Measurements from ENCODE around the gene SLC6A5.

Gene SLC6A5

DNA sequence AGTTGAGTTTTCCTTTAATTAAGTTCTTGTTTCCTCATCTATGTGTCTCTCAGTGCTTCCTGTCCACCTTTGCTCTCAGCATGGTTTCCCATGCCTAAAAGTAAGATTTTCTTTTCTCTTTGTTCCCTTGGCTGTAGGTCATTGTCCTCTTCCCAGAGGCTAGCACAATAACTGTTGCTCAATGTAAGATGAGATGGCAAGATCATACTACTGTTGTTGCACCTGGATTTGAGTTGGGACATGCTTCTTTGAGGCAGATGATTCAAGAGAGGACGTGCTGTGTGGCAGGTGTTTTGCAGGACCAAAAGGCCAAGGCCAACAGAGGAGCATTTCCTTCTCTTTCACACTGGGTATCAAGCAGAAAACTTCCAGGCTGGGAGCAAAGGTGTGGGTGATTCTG is 58.7 kb downstream of the SLC6A5 start:
- DNase-seq = no peak
- TF ChIP-seq, protein P1, sequence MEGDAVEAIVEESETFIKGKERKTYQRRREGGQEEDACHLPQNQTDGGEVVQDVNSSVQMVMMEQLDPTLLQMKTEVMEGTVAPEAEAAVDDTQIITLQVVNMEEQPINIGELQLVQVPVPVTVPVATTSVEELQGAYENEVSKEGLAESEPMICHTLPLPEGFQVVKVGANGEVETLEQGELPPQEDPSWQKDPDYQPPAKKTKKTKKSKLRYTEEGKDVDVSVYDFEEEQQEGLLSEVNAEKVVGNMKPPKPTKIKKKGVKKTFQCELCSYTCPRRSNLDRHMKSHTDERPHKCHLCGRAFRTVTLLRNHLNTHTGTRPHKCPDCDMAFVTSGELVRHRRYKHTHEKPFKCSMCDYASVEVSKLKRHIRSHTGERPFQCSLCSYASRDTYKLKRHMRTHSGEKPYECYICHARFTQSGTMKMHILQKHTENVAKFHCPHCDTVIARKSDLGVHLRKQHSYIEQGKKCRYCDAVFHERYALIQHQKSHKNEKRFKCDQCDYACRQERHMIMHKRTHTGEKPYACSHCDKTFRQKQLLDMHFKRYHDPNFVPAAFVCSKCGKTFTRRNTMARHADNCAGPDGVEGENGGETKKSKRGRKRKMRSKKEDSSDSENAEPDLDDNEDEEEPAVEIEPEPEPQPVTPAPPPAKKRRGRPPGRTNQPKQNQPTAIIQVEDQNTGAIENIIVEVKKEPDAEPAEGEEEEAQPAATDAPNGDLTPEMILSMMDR (IDR thresholded peaks at IDR 0.05; ENCODE audit: low read depth, low read length) = no peak

DNA sequence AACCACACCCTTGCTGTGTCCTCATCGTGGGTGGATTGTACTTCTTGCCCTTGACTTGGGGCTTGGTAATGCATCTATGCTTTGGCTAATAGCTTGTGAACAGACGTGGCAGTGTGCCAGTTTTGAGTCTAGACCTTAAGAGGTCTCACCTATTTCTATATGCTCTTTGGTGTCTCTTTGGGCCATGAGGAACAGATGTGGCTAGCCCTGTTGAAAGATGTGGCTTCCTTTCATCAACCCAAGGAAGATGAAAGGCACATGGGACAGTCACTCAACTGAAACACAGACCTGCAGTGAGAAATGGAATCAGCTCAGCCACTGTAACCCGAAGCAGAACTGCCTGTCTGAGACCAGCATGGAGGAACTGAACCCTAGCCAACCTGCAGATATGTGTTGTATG is 62.0 kb downstream of the SLC6A5 start:
- TF ChIP-seq, protein P1 (IDR thresholded peaks at IDR 0.05; ENCODE audit: low read depth, low read length) = no peak
- Histone ChIP-seq H3K4me3 (ENCODE audit: low read depth, low read length) (no peak overlapping the region), H3K36me3 (no peaks in the 10 kb centered on the region), H3K9me3 (ENCODE audit: severe bottlenecking) (peaks cover 7% of the 10 kb centered on the region), H3K27me3 (ENCODE audit: insufficient read depth, low read depth, severe bottlenecking) (no peaks in the 10 kb centered on the region), H3K27ac (no peak overlapping the region)
- DNase-seq = no peak

More for the DNA sequence above, 58.7 kb downstream of the SLC6A5 start:
- Histone ChIP-seq H3K36me3 (no peaks in the 10 kb centered on the region), H3K9me3 (ENCODE audit: severe bottlenecking) (no peaks in the 10 kb centered on the region), H3K4me3 (ENCODE audit: low read depth, low read length) (no peak overlapping the region), H3K27me3 (ENCODE audit: insufficient read depth, low read depth, severe bottlenecking) (no peaks in the 10 kb centered on the region), H3K27ac (no peak overlapping the region)

DNA sequence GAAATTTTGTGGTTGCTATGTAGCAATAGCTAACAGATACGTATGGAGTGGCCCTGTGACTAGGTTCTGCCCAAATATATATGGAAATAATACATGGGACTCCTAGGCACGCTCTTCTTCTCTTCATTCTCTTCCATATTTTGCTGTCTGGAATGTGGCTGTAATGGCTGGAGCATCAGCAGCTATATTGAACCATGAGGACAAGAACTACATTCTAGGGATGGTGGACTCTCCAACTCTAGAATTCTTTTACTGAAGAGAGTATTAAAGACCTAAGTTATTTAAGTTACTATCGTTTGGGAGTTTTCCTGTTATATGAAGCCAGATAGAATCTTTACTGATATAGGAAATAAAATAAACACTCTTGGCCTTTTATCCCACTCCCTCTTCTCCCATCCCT is 62.4 kb downstream of the SLC6A5 start:
- Histone ChIP-seq H3K36me3 (no peaks in the 10 kb centered on the region), H3K9me3 (ENCODE audit: severe bottlenecking) (peaks cover 10% of the 10 kb centered on the region), H3K27ac (no peak overlapping the region), H3K4me3 (ENCODE audit: low read depth, low read length) (no peak overlapping the region), H3K27me3 (ENCODE audit: insufficient read depth, low read depth, severe bottlenecking) (no peaks in the 10 kb centered on the region)
- DNase-seq = no peak
- TF ChIP-seq, protein P1 (IDR thresholded peaks at IDR 0.05; ENCODE audit: low read depth, low read length) = no peak

DNA sequence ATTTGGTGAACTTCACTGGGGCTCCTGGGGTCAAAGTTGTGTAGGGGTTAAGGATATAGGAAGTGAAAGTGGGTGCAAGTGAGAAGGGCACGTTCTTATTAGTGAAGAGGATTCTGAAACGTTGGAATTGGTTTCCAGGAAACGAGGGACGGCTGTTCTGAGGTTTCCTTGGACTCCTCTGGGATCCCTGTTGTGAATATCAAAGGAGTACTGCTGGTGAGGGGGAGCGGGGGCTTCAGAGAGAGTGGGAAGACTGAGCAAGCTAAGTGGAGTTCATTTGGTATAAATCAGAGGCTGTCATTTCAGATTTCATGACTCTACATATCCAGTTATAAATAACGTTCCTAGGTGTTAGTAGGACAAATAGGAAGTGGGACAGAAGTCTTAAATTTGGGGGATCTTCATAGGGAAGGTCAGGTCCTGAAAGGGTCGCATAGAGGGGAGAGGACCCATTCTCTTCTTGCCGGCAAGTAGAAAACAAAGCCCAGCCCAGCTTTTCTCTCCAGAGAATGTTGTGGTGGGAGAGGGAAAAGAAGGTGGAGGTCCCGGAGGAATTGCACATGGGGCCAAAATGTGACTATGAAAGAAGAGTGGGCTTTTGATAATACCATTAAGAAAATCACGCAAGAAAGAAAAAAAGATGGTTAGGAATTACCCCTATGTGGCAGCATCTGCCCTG is 68.9 kb downstream of the SLC6A5 start:
- Histone ChIP-seq H3K4me3 (ENCODE audit: low read depth, low read length) (peak overlapping the region; percentile 80), H3K9me3 (ENCODE audit: severe bottlenecking) (peaks cover 10% of the 10 kb centered on the region), H3K27me3 (ENCODE audit: insufficient read depth, low read depth, severe bottlenecking) (peaks cover 28% of the 10 kb centered on the region), H3K27ac (no peak overlapping the region), H3K36me3 (no peaks in the 10 kb centered on the region)
- TF ChIP-seq, protein P1 (IDR thresholded peaks at IDR 0.05; ENCODE audit: low read depth, low read length) = no peak
- DNase-seq = no peak

DNA sequence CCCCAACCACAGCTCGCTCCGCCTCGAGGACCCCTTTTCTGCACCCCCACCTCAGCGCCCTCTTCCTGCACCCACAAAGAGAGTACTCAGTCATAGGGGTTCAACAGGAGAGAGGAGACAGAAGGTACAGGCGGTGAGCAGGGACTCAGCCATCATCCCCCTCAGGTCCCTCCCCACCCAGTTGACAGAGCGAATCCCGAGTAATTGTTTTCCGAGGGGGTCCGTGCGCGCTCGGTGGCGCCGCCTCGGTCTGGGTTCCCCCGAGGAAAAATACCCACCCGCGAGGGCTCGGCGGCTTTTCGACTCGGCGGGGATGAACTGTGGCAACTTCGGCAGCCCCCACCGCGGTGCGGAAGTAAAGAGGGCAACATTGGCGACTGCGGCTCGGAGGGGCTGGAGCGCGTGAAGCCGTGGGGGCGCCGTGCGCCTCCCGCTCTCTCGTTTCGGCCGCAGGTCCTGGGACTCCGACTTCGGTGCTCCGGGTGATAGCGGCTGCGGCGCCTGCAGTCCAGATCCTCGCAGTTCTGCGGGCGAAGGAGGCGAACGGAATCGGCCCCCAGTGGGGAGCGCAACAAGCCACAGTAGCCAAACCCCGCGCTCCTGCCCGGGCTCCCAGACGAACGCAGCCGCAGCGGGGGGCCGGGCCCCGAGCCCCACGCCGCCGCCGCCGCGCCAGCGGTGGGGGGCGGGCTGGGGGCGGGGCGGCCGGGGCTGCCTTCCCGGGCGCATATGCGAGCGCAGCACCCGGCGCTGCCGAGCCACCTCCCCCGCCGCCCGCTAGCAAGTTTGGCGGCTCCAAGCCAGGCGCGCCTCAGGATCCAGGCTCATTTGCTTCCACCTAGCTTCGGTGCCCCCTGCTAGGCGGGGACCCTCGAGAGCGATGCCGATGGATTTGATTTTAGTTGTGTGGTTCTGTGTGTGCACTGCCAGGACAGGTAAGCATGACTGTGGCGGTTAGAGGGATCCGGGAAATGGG is 69.7 kb downstream of the SLC6A5 start, which contains the start of gene NELL1:
NELL1 (plus strand) TSS at position 743 of the 976 bp plus-strand sequence.
- H3K9me3 ChIP-seq (ENCODE audit: severe bottlenecking) = peaks cover 10% of the 10 kb centered on the region
- H3K27me3 ChIP-seq (ENCODE audit: insufficient read depth, low read depth, severe bottlenecking) = peaks cover 28% of the 10 kb centered on the region
- H3K27ac ChIP-seq = no peak within 1 kb of the TSS
- no peaks in the 10 kb centered on the region for H3K36me3 ChIP-seq
- peak; percentile 31 for DNase-seq
- H3K4me3 ChIP-seq (ENCODE audit: low read depth, low read length) = peak within 1 kb of the TSS; percentile 80
- TF ChIP-seq, protein P1 (IDR thresholded peaks at IDR 0.05; ENCODE audit: low read depth, low read length) = no peak
